Retinal pigment epithelial cell (primary cell): ENCODE data around the gene ANKDD1A.
A peak's percentile ranks its signal among the peaks of the same experiment; 100 is the strongest.

Experiments used
- DNase-seq: peaks from one replicate; pipeline ENCODE4 v3.0.0-alpha.2; 2010; ENCODE audit warnings: low read depth
- H3K4me3 ChIP-seq: 2 replicates; pipeline ENCODE4 v1.5.1; 2011; ENCODE audit warnings: mild to moderate bottlenecking, low read length, control low read depth, moderate library complexity
- TF ChIP-seq, protein P1 (sequence below): conservative IDR thresholded peaks from 2 replicates; pipeline ENCODE4 v1.5.1; 2011; ENCODE audit warnings: low read depth, low read length, control low read depth, inconsistent platforms

ANKDD1A gene

DNA sequence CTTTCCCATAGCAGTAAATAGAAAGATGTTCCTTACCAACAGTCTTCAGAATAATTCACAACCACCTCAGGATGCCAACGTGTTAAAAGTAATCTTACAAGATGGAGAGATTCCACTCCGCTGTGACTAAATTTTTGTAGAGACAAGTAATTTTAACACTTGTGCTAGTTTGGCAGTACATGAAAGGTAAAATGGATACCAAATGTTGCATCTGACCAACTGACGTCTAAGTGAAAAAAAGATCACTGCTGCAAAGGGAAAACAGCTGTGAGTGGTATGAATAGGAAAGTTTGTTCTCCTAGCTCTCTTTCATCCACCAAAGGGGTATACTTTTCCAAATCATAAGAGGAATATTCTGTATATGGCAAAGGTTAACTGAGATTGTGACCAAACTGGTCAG lies 75.4 kb downstream of the ANKDD1A start:
- no peak for DNase-seq
- TF ChIP-seq, protein P1, sequence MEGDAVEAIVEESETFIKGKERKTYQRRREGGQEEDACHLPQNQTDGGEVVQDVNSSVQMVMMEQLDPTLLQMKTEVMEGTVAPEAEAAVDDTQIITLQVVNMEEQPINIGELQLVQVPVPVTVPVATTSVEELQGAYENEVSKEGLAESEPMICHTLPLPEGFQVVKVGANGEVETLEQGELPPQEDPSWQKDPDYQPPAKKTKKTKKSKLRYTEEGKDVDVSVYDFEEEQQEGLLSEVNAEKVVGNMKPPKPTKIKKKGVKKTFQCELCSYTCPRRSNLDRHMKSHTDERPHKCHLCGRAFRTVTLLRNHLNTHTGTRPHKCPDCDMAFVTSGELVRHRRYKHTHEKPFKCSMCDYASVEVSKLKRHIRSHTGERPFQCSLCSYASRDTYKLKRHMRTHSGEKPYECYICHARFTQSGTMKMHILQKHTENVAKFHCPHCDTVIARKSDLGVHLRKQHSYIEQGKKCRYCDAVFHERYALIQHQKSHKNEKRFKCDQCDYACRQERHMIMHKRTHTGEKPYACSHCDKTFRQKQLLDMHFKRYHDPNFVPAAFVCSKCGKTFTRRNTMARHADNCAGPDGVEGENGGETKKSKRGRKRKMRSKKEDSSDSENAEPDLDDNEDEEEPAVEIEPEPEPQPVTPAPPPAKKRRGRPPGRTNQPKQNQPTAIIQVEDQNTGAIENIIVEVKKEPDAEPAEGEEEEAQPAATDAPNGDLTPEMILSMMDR: no peak
- no peak overlapping the region for H3K4me3 ChIP-seq

DNA sequence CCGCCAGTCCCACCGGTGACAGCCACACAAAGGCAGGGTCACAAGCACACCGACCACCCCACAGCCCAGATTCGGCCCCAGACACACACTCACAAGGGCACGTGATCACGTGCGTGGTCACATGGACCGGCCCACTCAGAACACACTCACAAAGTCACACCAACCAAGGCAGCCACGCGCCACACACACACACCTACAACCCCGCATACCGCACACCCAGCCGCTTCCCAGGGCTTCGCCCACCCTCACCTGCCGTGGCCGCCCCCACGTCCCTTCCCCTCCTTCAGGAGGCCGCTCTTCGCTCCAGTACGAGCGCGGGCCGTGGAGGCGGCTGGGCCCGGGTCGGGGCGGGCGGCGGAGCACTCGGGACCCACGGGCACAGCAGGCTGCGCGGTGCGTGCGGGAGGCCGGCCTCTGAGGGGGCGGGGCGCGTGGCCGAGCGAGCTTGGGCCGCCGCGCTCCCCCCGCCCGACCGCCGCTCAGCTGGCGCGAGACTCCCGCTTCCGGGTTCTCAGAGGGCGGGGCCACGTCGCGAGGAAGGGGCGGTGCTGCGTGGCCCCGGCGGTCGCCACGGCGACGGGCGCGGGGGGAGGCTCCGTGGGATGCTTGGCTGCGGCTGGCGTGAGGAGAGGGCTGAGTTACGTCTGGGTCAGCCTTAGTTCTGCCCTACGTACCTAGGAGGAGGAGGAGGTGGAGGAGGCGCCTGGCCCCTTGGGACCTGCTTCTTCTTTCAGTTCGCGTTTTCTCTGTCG lies 77.9 kb downstream of the ANKDD1A start, which contains the start of gene SPG21:
Gene SPG21, minus strand, starts transcription at position 499 of the 752 bp plus-strand sequence. CDS start 6,345 bp downstream, outside the sequence.
- DNase-seq: peak; percentile 67
- TF ChIP-seq, protein P1: no peak

GRCh38 chr15:64990168-64990470 lies 78.4 kb downstream of the ANKDD1A start:
- TF ChIP-seq, protein P1: no peak
- no peak for DNase-seq
- H3K4me3 ChIP-seq: peak overlapping the region; percentile 92

More for the DNA sequence above, 77.9 kb downstream of the ANKDD1A start, which contains the start of gene SPG21:
- H3K4me3 ChIP-seq: peak within 1 kb of the TSS; percentile 92

DNA sequence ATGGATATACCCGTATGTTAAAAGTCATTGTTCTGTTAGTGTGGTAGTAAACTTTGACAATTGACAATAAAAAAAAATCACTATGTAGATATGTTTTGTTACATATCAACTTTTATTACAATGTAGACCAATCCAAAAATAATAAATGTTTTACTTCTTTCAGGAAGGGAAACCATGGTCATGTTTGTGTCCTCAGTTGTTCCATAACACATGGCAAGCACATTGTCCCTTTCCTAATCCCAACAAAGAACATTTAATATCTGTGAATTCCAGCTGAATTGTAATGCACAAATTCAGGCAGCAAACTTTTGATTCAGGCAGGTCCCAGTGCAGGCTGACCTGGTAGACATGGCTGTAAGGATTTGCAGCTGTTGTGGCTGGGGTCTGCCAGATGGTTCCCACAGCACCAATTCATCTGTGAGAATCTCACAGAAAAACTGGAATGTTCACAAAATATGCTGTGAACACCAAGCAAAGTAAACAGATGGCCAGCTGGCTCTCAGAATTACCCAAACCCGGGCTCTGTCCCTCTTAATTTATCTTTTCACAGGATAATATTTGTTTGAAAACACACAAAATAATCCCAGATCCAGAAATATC lies 79.9 kb downstream of the ANKDD1A start:
- TF ChIP-seq, protein P1: no peak
- H3K4me3 ChIP-seq: no peak overlapping the region
- DNase-seq: no peak

DNA sequence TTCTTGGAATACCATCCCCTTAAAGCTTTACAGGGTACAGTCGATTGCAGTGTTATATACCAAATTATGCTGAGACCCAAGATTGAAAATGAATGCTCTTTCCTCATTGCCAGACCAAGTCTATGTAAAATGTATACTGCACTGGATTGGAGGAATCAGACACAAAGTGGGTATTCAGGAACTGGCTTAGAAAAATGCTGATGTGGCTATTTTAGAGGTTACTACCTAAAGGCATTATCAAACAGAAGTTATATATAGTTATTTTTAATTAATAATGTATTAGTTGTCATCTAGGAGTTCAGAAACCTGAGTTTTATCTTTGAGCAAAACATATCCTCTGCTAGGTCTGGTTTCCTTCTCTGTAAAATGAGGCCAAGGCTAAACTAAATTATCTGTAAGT lies 81.6 kb downstream of the ANKDD1A start:
- no peak overlapping the region for H3K4me3 ChIP-seq
- no peak for DNase-seq
- TF ChIP-seq, protein P1: no peak

- DNase-seq: no peak
- TF ChIP-seq, protein P1: no peak
- no peak overlapping the region for H3K4me3 ChIP-seq
These were observed 85.4 kb downstream of the ANKDD1A start for GRCh38 chr15:64997066-64997465.
